Measurements from ENCODE around the gene ZBTB7A. TPM values are rescaled to one million over a fixed set of nuclear protein-coding genes. Genes with fewer than 3 reads are reported as not detected.
A peak's percentile ranks its signal among the peaks of the same experiment; 100 is the strongest.

ZBTB7A gene
- total RNA-seq, 2 donors from 2014 or later: 29.9 to 39.6 TPM

- no peaks in the 10 kb centered on the region for H3K27me3 Mint-ChIP-seq (ENCODE audit: low read depth)
- peak overlapping the region; percentile 71 for H3K27ac Mint-ChIP-seq
- no peaks in the 10 kb centered on the region for H3K9me3 Mint-ChIP-seq
- H3K4me1 Mint-ChIP-seq (ENCODE audit: low read depth): peaks cover 37% of the 10 kb centered on the region
- ATAC-seq (replicated peaks in 1 of 2) (no peak), DNase-seq (no peak)
- peaks cover under 1 to 1% of the 10 kb centered on the region in 2 donors for H3K36me3 Mint-ChIP-seq (ENCODE audit: insufficient read depth in 2 of 2)
- H3K4me3 Mint-ChIP-seq: no peak overlapping the region
These were observed 4.9 kb upstream of the ZBTB7A start for GRCh38 chr19:4071610-4072009.

GRCh38 chr19:4069331-4069959 lies 2.7 kb upstream of the ZBTB7A start:
- Mint-ChIP-seq H3K4me1 (ENCODE audit: low read depth) (peaks cover 24% of the 10 kb centered on the region), H3K27me3 (ENCODE audit: low read depth) (no peaks in the 10 kb centered on the region), H3K4me3 (peak overlapping the region; percentile 65 to 82), H3K27ac (no peak overlapping the region), H3K36me3 (ENCODE audit: insufficient read depth in 2 of 2) (peaks cover 1 to 2% of the 10 kb centered on the region in 2 donors), H3K9me3 (no peaks in the 10 kb centered on the region)
- no peak for ATAC-seq (replicated peaks in 1 of 2)
- peak; percentile 53 to 66 for DNase-seq

- H3K4me1 Mint-ChIP-seq (ENCODE audit: low read depth): peaks cover 21% of the 10 kb centered on the region
- H3K4me3 Mint-ChIP-seq: peak overlapping the region; percentile 82 to 84
- DNase-seq: no peak
- ATAC-seq (replicated peaks in 1 of 2): no peak
- peak overlapping the region; percentile 68 for H3K27ac Mint-ChIP-seq
- peaks cover 4% of the 10 kb centered on the region in 2 donors for H3K36me3 Mint-ChIP-seq (ENCODE audit: insufficient read depth in 2 of 2)
- no peaks in the 10 kb centered on the region for H3K27me3 Mint-ChIP-seq (ENCODE audit: low read depth)
- H3K9me3 Mint-ChIP-seq: no peaks in the 10 kb centered on the region
These were observed 1.6 kb upstream of the ZBTB7A start for GRCh38 chr19:4068047-4068966.

GRCh38 chr19:4067396-4068046 lies 822 bp upstream of the ZBTB7A start:
- Mint-ChIP-seq H3K27ac (peak overlapping the region; percentile 68), H3K36me3 (ENCODE audit: insufficient read depth in 2 of 2) (peaks cover 4% of the 10 kb centered on the region in 2 donors), H3K27me3 (ENCODE audit: low read depth) (no peaks in the 10 kb centered on the region), H3K9me3 (no peaks in the 10 kb centered on the region), H3K4me1 (ENCODE audit: low read depth) (peaks cover 28% of the 10 kb centered on the region), H3K4me3 (peak overlapping the region; percentile 82 to 84)
- ATAC-seq (replicated peaks in 1 of 2): peak; percentile 2 to 4
- no peak for DNase-seq

GRCh38 chr19:4066176-4066606 lies 508 bp downstream of the ZBTB7A start:
- Mint-ChIP-seq H3K4me1 (ENCODE audit: low read depth) (peaks cover 31% of the 10 kb centered on the region), H3K9me3 (no peaks in the 10 kb centered on the region), H3K27me3 (ENCODE audit: low read depth) (no peaks in the 10 kb centered on the region), H3K4me3 (peak overlapping the region; percentile 27 to 60), H3K27ac (no peak overlapping the region), H3K36me3 (ENCODE audit: insufficient read depth in 2 of 2) (peaks cover 4% of the 10 kb centered on the region in 2 donors)
- ATAC-seq (replicated peaks in 1 of 2) (no peak), DNase-seq (peak; percentile 49 to 59)

- peak overlapping the region in 1 of 2 donors; percentile 60 for H3K4me3 Mint-ChIP-seq
- H3K27ac Mint-ChIP-seq: no peak overlapping the region
- ATAC-seq (replicated peaks in 1 of 2): peak; percentile 80 to 83
- H3K4me1 Mint-ChIP-seq (ENCODE audit: low read depth): peaks cover 31% of the 10 kb centered on the region
- peak; percentile 98 to 99 for DNase-seq
- H3K9me3 Mint-ChIP-seq: no peaks in the 10 kb centered on the region
- H3K36me3 Mint-ChIP-seq (ENCODE audit: insufficient read depth in 2 of 2): peaks cover 4% of the 10 kb centered on the region in 2 donors
- H3K27me3 Mint-ChIP-seq (ENCODE audit: low read depth): no peaks in the 10 kb centered on the region
These were observed 1.1 kb downstream of the ZBTB7A start for GRCh38 chr19:4065430-4066175.

- peak overlapping the region; percentile 84 to 93 for H3K4me3 Mint-ChIP-seq
- H3K27ac Mint-ChIP-seq: peak overlapping the region; percentile 94
- ATAC-seq (replicated peaks in 1 of 2) (no peak), DNase-seq (peak in 1 of 2 donors; percentile 47)
- H3K9me3 Mint-ChIP-seq: no peaks in the 10 kb centered on the region
- H3K36me3 Mint-ChIP-seq (ENCODE audit: insufficient read depth in 2 of 2): peaks cover 4% of the 10 kb centered on the region in 2 donors
- peaks cover 33% of the 10 kb centered on the region for H3K4me1 Mint-ChIP-seq (ENCODE audit: low read depth)
- no peaks in the 10 kb centered on the region for H3K27me3 Mint-ChIP-seq (ENCODE audit: low read depth)
These were observed 2.0 kb downstream of the ZBTB7A start for GRCh38 chr19:4064496-4065260.

GRCh38 chr19:4064149-4064495 lies 2.6 kb downstream of the ZBTB7A start:
- no peaks in the 10 kb centered on the region for H3K27me3 Mint-ChIP-seq (ENCODE audit: low read depth)
- H3K36me3 Mint-ChIP-seq (ENCODE audit: insufficient read depth in 2 of 2): peaks cover 4% of the 10 kb centered on the region in 2 donors
- ATAC-seq (replicated peaks in 1 of 2): no peak
- peak overlapping the region; percentile 84 to 93 for H3K4me3 Mint-ChIP-seq
- H3K4me1 Mint-ChIP-seq (ENCODE audit: low read depth): peaks cover 27% of the 10 kb centered on the region
- H3K9me3 Mint-ChIP-seq: no peaks in the 10 kb centered on the region
- peak overlapping the region; percentile 94 for H3K27ac Mint-ChIP-seq
- DNase-seq: no peak

- Mint-ChIP-seq H3K4me3 (peak overlapping the region; percentile 84 to 93), H3K36me3 (ENCODE audit: insufficient read depth in 2 of 2) (peaks cover 4% of the 10 kb centered on the region in 2 donors), H3K9me3 (no peaks in the 10 kb centered on the region), H3K4me1 (ENCODE audit: low read depth) (peaks cover 21% of the 10 kb centered on the region), H3K27me3 (ENCODE audit: low read depth) (no peaks in the 10 kb centered on the region), H3K27ac (peak overlapping the region; percentile 94)
- DNase-seq (no peak), ATAC-seq (replicated peaks in 1 of 2) (no peak)
These were observed 3.1 kb downstream of the ZBTB7A start for GRCh38 chr19:4063369-4064148.

- Mint-ChIP-seq H3K36me3 (ENCODE audit: insufficient read depth in 2 of 2) (peaks cover 4% of the 10 kb centered on the region in 2 donors), H3K27me3 (ENCODE audit: low read depth) (no peaks in the 10 kb centered on the region), H3K9me3 (no peaks in the 10 kb centered on the region), H3K4me3 (peak overlapping the region; percentile 84 to 93), H3K4me1 (ENCODE audit: low read depth) (peaks cover 21% of the 10 kb centered on the region), H3K27ac (no peak overlapping the region)
- ATAC-seq (replicated peaks in 1 of 2): no peak
- DNase-seq: no peak
These were observed 4.0 kb downstream of the ZBTB7A start for GRCh38 chr19:4062419-4063368.

Data from activated T-cell treated with anti-CD3 and anti-CD28 coated beads, Interleukin-2, amount 50 U/mL, for 72 hours (primary cell).